Calu3 (cell line): ENCODE results near the gene TBC1D3G. TPM values are rescaled to one million over a fixed set of nuclear protein-coding genes. Genes with fewer than 3 reads are reported as not detected.

Experiments
- total RNA-seq: library from RNA; stranded (reverse); gene quantifications from 2 replicates; pipeline ENCODE4 v1.2.3, GENCODE V29; 2022

The TBC1D3G gene
- total RNA-seq, 1 experiment from 2014 or later: not detected

Other genes with a start within 250 kb of the TBC1D3G start
- not detected in 2 replicates for gene CCL3, start 233.7 kb upstream of the TBC1D3G start, total RNA-seq
- gene CCL4, start 220.1 kb upstream of the TBC1D3G start, total RNA-seq: not detected in 2 replicates
- 71.6 and 73.5 TPM in 2 replicates for gene TBC1D3B, start 147.2 kb upstream of the TBC1D3G start, total RNA-seq
- not detected in 2 replicates for gene CCL3L1, start 127.1 kb upstream of the TBC1D3G start, total RNA-seq
- gene CCL4L2, start 112.8 kb upstream of the TBC1D3G start, total RNA-seq: not detected in 2 replicates
- 2.1 and 3.3 TPM in 2 replicates for gene TBC1D3I, start 59.3 kb upstream of the TBC1D3G start, total RNA-seq
- not detected in 2 replicates for gene TBC1D3H, start 64.6 kb downstream of the TBC1D3G start, total RNA-seq
- gene ZNHIT3, start 162.8 kb downstream of the TBC1D3G start, total RNA-seq: 32.6 and 33.6 TPM in 2 replicates
- 155 and 156 TPM in 2 replicates for gene MYO19, start 211.0 kb downstream of the TBC1D3G start, total RNA-seq
- 71.1 and 78.9 TPM in 2 replicates for gene PIGW, start 211.1 kb downstream of the TBC1D3G start, total RNA-seq
- gene GGNBP2, start 221.0 kb downstream of the TBC1D3G start, total RNA-seq: 266 and 274 TPM in 2 replicates